ENCODE results near the gene UGT1A7. TPM values are rescaled to one million over a fixed set of nuclear protein-coding genes. Genes with fewer than 3 reads are reported as not detected.
"Not testable (repeated sequence)": the region's sequence is repeated elsewhere in the genome, so short reads cannot be mapped to it uniquely, and the experiment has no call there.

UGT1A7 gene
- total and polyA plus RNA-seq, 3 donors from 2014 or later, result 0.19 TPM; not detected in 2

- DNase-seq, result no peak
- H3K4me3 ChIP-seq, result no peak within 1 kb of the TSS
- no peaks in the 10 kb centered on the region for H3K9me3 ChIP-seq
- no peak for TF ChIP-seq POLR2A (IDR thresholded peaks at IDR 0.05)
- no peak for TF ChIP-seq CTCF (IDR thresholded peaks at IDR 0.05)
- WGBS, 2 donors, result 81 to 85% methylated on average over 8 of the region's 8 CpGs
- no peaks in the 10 kb centered on the region for H3K27me3 ChIP-seq
- no peaks in the 10 kb centered on the region for H3K4me1 ChIP-seq
- intact Hi-C loops (cut with DNase I; ENCODE audit: low total_unique reads), result no loop called here
- H3K36me3 ChIP-seq (ENCODE audit: low read depth, missing control alignments), result no peaks in the 10 kb centered on the region
- no peak within 1 kb of the TSS for H3K27ac ChIP-seq
Measured at GRCh38 chr2:233728723-233729301, 47.1 kb downstream of the UGT1A7 start, which contains the start of gene UGT1A3. TSS of gene UGT1A3 (plus strand) at chr2:233729042. CDS start at chr2:233729127, 85 bp downstream.

- H3K4me3 ChIP-seq; DNase-seq; H3K27ac ChIP-seq; H3K9me3 ChIP-seq; intact Hi-C loops (cut with DNase I; ENCODE audit: low total_unique reads); H3K27me3 ChIP-seq; H3K4me1 ChIP-seq; H3K36me3 ChIP-seq (ENCODE audit: low read depth, missing control alignments): not testable (repeated sequence)
- 86 to 90% methylated on average over 11 to 14 of the region's 14 CpGs for WGBS, 2 donors
Measured at GRCh38 chr2:233736868-233737653, 55.4 kb downstream of the UGT1A7 start.

- DNase-seq, result no peak
- Histone ChIP-seq H3K4me3 (no peak overlapping the region), H3K36me3 (ENCODE audit: low read depth, missing control alignments) (no peaks in the 10 kb centered on the region), H3K4me1 (no peaks in the 10 kb centered on the region), H3K27ac (no peak overlapping the region), H3K9me3 (no peaks in the 10 kb centered on the region), H3K27me3 (no peaks in the 10 kb centered on the region)
- WGBS, 2 donors, result 68 to 90% methylated on average over 2 of the region's 2 CpGs
- TF ChIP-seq CTCF (IDR thresholded peaks at IDR 0.05), result no peak
- intact Hi-C loops (cut with DNase I; ENCODE audit: low total_unique reads), result no loop called here
Measured at GRCh38 chr2:233740870-233741269, 59.2 kb downstream of the UGT1A7 start.

- WGBS, 2 donors, result 73% methylated on average over 27 to 44 of the region's 46 CpGs
- H3K4me3 ChIP-seq, result peak overlapping the region; percentile 38 to 40
Measured at GRCh38 chr2:233743464-233744259, 62.0 kb downstream of the UGT1A7 start.

More at GRCh38 chr2:233743464-233744259, 62.0 kb downstream of the UGT1A7 start:
- DNase-seq, result peak; percentile 83
- TF ChIP-seq POLR2A (IDR thresholded peaks at IDR 0.05), result no peak
- no peak for TF ChIP-seq CTCF (IDR thresholded peaks at IDR 0.05)
- intact Hi-C loops (cut with DNase I; ENCODE audit: low total_unique reads), result no loop called here
- no peaks in the 10 kb centered on the region for H3K36me3 ChIP-seq (ENCODE audit: low read depth, missing control alignments)
- H3K4me1 ChIP-seq, result no peaks in the 10 kb centered on the region
- no peaks in the 10 kb centered on the region for H3K27me3 ChIP-seq
- H3K27ac ChIP-seq, result no peak overlapping the region
- no peaks in the 10 kb centered on the region for H3K9me3 ChIP-seq

Measured in testis (tissue), 3 donors.